Ascending aorta (tissue), 2 donors: Measurements from ENCODE around the gene CCSER1. TPM values are rescaled to one million over a fixed set of nuclear protein-coding genes. Genes with fewer than 3 reads are reported as not detected.

Experiments
- DNase-seq, 2 donors: peaks; one replicate each; pipeline ENCODE4 v3.0.0-alpha.2; 2019; ENCODE audit warnings: low spot score in 2 of 2
- H3K27ac ChIP-seq, 2 donors: fragments of 200-600 bp; sonication (generic); one replicate each; pipeline ENCODE4 v1.5.1; 2016 to 2017; ENCODE audit warnings: mild to moderate bottlenecking in 1 of 2
- H3K27me3 ChIP-seq: fragments of 200-600 bp; sonication (generic); one replicate; pipeline ENCODE4 v1.5.1; 2017
- H3K36me3 ChIP-seq, 2 donors: fragments of 200-600 bp; sonication (generic); one replicate each; pipeline ENCODE4 v1.5.1; 2016
- H3K4me1 ChIP-seq, 2 donors: fragments of 200-600 bp; sonication (generic); one replicate each; pipeline ENCODE4 v1.5.1; 2016 to 2017; ENCODE audit warnings: mild to moderate bottlenecking in 1 of 2
- H3K4me3 ChIP-seq, 2 donors: fragments of 200-600 bp; sonication (generic); one replicate each; pipeline ENCODE4 v1.5.1; 2016 to 2017; ENCODE audit warnings: mild to moderate bottlenecking in 1 of 2
- H3K9me3 ChIP-seq, 2 donors: fragments of 200-600 bp; sonication (generic); one replicate each; pipeline ENCODE4 v1.5.1; 2016
- CTCF ChIP-seq, 3 experiments: fragments of 200-600 bp in 2 of 3; fragments of 450-650 bp in 1 of 3; sonication (generic) in 2 of 3; IDR thresholded peaks; one replicate each; pipeline ENCODE4 v1.5.1; 2016 to 2019; ENCODE audit warnings: antibody characterized with exemption in 3 of 3, mild to moderate bottlenecking in 1 of 3, moderate library complexity in 1 of 3
- intact Hi-C: fragments of 100-400 bp; cut with DNase I; formaldehyde crosslinking; loops from one replicate; pipeline ENCODE4 v1.15.1; 2023
- total RNA-seq: library from RNA; depleted of rRNA; stranded (reverse); fragments of >200 nt; gene quantifications from one replicate; pipeline ENCODE4 v1.1.0, GENCODE V29; 2016

CCSER1 gene
- total RNA-seq, 1 donor from 2014 or later = 8.9 TPM

GRCh38 chr4:90127706-90128345, 632 bp downstream of the CCSER1 start:
- TF ChIP-seq CTCF (IDR thresholded peaks at IDR 0.05) = no peak
- H3K4me1 ChIP-seq = peaks cover 0 to 3% of the 10 kb centered on the region in 2 donors
- peak overlapping the region; percentile 13 to 15 for H3K27ac ChIP-seq
- no peaks in the 10 kb centered on the region for H3K9me3 ChIP-seq
- intact Hi-C loops = no loop called here
- peak overlapping the region; percentile 58 to 79 for H3K4me3 ChIP-seq
- no peaks in the 10 kb centered on the region for H3K27me3 ChIP-seq
- DNase-seq = no peak
- H3K36me3 ChIP-seq = no peaks in the 10 kb centered on the region

GRCh38 chr4:90128961-90129495, 1.8 kb downstream of the CCSER1 start:
- H3K4me1 ChIP-seq = peaks cover 0 to 3% of the 10 kb centered on the region in 2 donors
- H3K4me3 ChIP-seq = peak overlapping the region; percentile 58 to 79
- no peak for TF ChIP-seq CTCF (IDR thresholded peaks at IDR 0.05)
- H3K9me3 ChIP-seq = no peaks in the 10 kb centered on the region
- no peaks in the 10 kb centered on the region for H3K27me3 ChIP-seq
- H3K36me3 ChIP-seq = no peaks in the 10 kb centered on the region
- intact Hi-C loops = no loop called here
- no peak for DNase-seq
- H3K27ac ChIP-seq = no peak overlapping the region

GRCh38 chr4:90130076-90130475, 2.9 kb downstream of the CCSER1 start:
- no peaks in the 10 kb centered on the region for H3K9me3 ChIP-seq
- peaks cover 0 to 3% of the 10 kb centered on the region in 2 donors for H3K4me1 ChIP-seq
- DNase-seq = no peak
- H3K27ac ChIP-seq = no peak overlapping the region
- no peaks in the 10 kb centered on the region for H3K36me3 ChIP-seq
- TF ChIP-seq CTCF (IDR thresholded peaks at IDR 0.05) = no peak
- H3K4me3 ChIP-seq = no peak overlapping the region
- intact Hi-C loops = no loop called here
- H3K27me3 ChIP-seq = no peaks in the 10 kb centered on the region

- H3K9me3 ChIP-seq = no peaks in the 10 kb centered on the region
- no peaks in the 10 kb centered on the region for H3K36me3 ChIP-seq
- intact Hi-C loops = no loop called here
Observed at GRCh38 chr4:90137555-90137954, 10.4 kb downstream of the CCSER1 start.

GRCh38 chr4:90142081-90142480, 14.9 kb downstream of the CCSER1 start:
- no peak overlapping the region for H3K27ac ChIP-seq
- H3K9me3 ChIP-seq = no peaks in the 10 kb centered on the region
- no peak for DNase-seq
- intact Hi-C loops = no loop called here
- H3K4me1 ChIP-seq = no peaks in the 10 kb centered on the region
- no peak for TF ChIP-seq CTCF (IDR thresholded peaks at IDR 0.05)
- no peaks in the 10 kb centered on the region for H3K27me3 ChIP-seq
- H3K36me3 ChIP-seq = no peaks in the 10 kb centered on the region
- no peak overlapping the region for H3K4me3 ChIP-seq

More at GRCh38 chr4:90137555-90137954, 10.4 kb downstream of the CCSER1 start:
- DNase-seq = no peak
- H3K4me3 ChIP-seq = no peak overlapping the region
- no peak overlapping the region for H3K27ac ChIP-seq
- no peaks in the 10 kb centered on the region for H3K27me3 ChIP-seq
- TF ChIP-seq CTCF (IDR thresholded peaks at IDR 0.05) = no peak
- no peaks in the 10 kb centered on the region for H3K4me1 ChIP-seq
